HFFc6 (cell line): ENCODE data around the gene CMIP. TPM values are rescaled to one million over a fixed set of nuclear protein-coding genes. Genes with fewer than 3 reads are reported as not detected.
A peak's percentile ranks its signal among the peaks of the same experiment; 100 is the strongest.

Experiments
- DNase-seq: peaks from one replicate; pipeline ENCODE4 v3.0.0-alpha.2; 2018
- H3K27ac Mint-ChIP-seq: 2 replicates; pipeline ENCODE4 v1.8.0; 2020; ENCODE audit warnings: mild to moderate bottlenecking, mixed read lengths
- H3K27me3 Mint-ChIP-seq: 2 replicates; pipeline ENCODE4 v1.8.0; 2021; ENCODE audit warnings: mild to moderate bottlenecking, moderate library complexity, mixed read lengths; ENCODE audit not compliant: insufficient read depth
- H3K36me3 Mint-ChIP-seq: 2 replicates; pipeline ENCODE4 v1.8.0; 2021; ENCODE audit warnings: low read depth, mixed read lengths
- H3K4me1 Mint-ChIP-seq: 2 replicates; pipeline ENCODE4 v1.8.0; 2020; ENCODE audit warnings: low read depth, mixed read lengths
- H3K4me3 Mint-ChIP-seq: 2 replicates; pipeline ENCODE4 v1.8.0; 2020; ENCODE audit warnings: mild to moderate bottlenecking, moderate library complexity, mixed read lengths
- H3K9me3 Mint-ChIP-seq: 2 replicates; pipeline ENCODE4 v1.8.0; 2020; ENCODE audit warnings: mild to moderate bottlenecking, mixed read lengths
- CTCF ChIP-seq: fragments of 200-600 bp; sonication (generic); IDR thresholded peaks from 2 replicates; pipeline ENCODE4 v1.5.0; 2021; ENCODE audit warnings: antibody characterized with exemption, mild to moderate bottlenecking
- total RNA-seq, 6 experiments: library from RNA; stranded (reverse); fragmentation: NEBNext Ultra II Directional; extraction: Animal tissue kit (Norgen Biotek cat#: 25700); gene quantifications; 2 replicates in 1 of 6; 3 replicates in 5 of 6; pipeline ENCODE4 v1.2.3, GENCODE V29; 2021

The CMIP gene
- total RNA-seq, 6 experiments from 2014 or later = 35.9 to 48.0 (median 43.5) TPM

- H3K4me1 Mint-ChIP-seq = peaks cover 62% of the 10 kb centered on the region
- H3K36me3 Mint-ChIP-seq = 0 out of 2 replicates have a peak, but pooled peaks cover 8% of the 10 kb centered on the region
- peak overlapping the region; percentile 89 for H3K27ac Mint-ChIP-seq
- H3K27me3 Mint-ChIP-seq = peaks cover 7% of the 10 kb centered on the region
- DNase-seq = no peak
- no peaks in the 10 kb centered on the region for H3K9me3 Mint-ChIP-seq
- H3K4me3 Mint-ChIP-seq = no peak overlapping the region
- TF ChIP-seq CTCF = no peak
Measured at GRCh38 chr16:81552743-81553079, 108.1 kb downstream of the CMIP start.

GRCh38 chr16:81553080-81553813 lies 108.6 kb downstream of the CMIP start:
- no peak for DNase-seq
- peaks cover 62% of the 10 kb centered on the region for H3K4me1 Mint-ChIP-seq
- TF ChIP-seq CTCF = no peak
- no peak overlapping the region for H3K4me3 Mint-ChIP-seq
- 0 out of 2 replicates have a peak, but pooled peaks cover 8% of the 10 kb centered on the region for H3K36me3 Mint-ChIP-seq
- no peaks in the 10 kb centered on the region for H3K9me3 Mint-ChIP-seq
- peaks cover 7% of the 10 kb centered on the region for H3K27me3 Mint-ChIP-seq
- peak overlapping the region; percentile 89; the same call in 1 of the 2 replicates for H3K27ac Mint-ChIP-seq

- no peak for TF ChIP-seq CTCF
- Mint-ChIP-seq H3K4me1 (peaks cover 59% of the 10 kb centered on the region), H3K4me3 (no peak overlapping the region), H3K36me3 (0 out of 2 replicates have a peak, but pooled peaks cover 8% of the 10 kb centered on the region), H3K27me3 (peaks cover 7% of the 10 kb centered on the region), H3K27ac (no peak overlapping the region), H3K9me3 (no peaks in the 10 kb centered on the region)
- no peak for DNase-seq
Measured at GRCh38 chr16:81553814-81554675, 109.4 kb downstream of the CMIP start.

GRCh38 chr16:81554979-81555378 lies 110.4 kb downstream of the CMIP start:
- Mint-ChIP-seq H3K36me3 (0 out of 2 replicates have a peak, but pooled peaks cover 8% of the 10 kb centered on the region), H3K27ac (no peak overlapping the region), H3K4me1 (peaks cover 52% of the 10 kb centered on the region), H3K27me3 (peaks cover 7% of the 10 kb centered on the region), H3K4me3 (no peak overlapping the region), H3K9me3 (no peaks in the 10 kb centered on the region)
- no peak for DNase-seq
- TF ChIP-seq CTCF = no peak

GRCh38 chr16:81555660-81556059 lies 111.1 kb downstream of the CMIP start:
- H3K9me3 Mint-ChIP-seq = no peaks in the 10 kb centered on the region
- no peak for TF ChIP-seq CTCF
- H3K4me1 Mint-ChIP-seq = peaks cover 51% of the 10 kb centered on the region

More at GRCh38 chr16:81555660-81556059, 111.1 kb downstream of the CMIP start:
- Mint-ChIP-seq H3K36me3 (0 out of 2 replicates have a peak, but pooled peaks cover 8% of the 10 kb centered on the region), H3K4me3 (no peak overlapping the region), H3K27me3 (peaks cover 7% of the 10 kb centered on the region), H3K27ac (no peak overlapping the region)
- no peak for DNase-seq
